WERI-Rb-1 (cell line): ENCODE results near the gene BRAF.
"Not testable (repeated sequence)": the region's sequence is repeated elsewhere in the genome, so short reads cannot be mapped to it uniquely, and the experiment has no call there.

ENCODE experiments used
- DNase-seq: peaks from one replicate; pipeline ENCODE4 v3.0.0-alpha.2; 2020
- H3K27ac ChIP-seq: fragments of 250-450 bp; sonication (Bioruptor Pico); 2 replicates; pipeline ENCODE4 v1.5.1; 2020; ENCODE audit warnings: mild to moderate bottlenecking, moderate library complexity
- H3K27me3 ChIP-seq: fragments of 250-450 bp; sonication (Bioruptor Pico); 2 replicates; pipeline ENCODE4 v1.5.1; 2021; ENCODE audit warnings: mild to moderate bottlenecking, low read depth, moderate library complexity; ENCODE audit not compliant: insufficient read depth, severe bottlenecking
- H3K36me3 ChIP-seq: fragments of 250-450 bp; sonication (Bioruptor Pico); 2 replicates; pipeline ENCODE4 v1.5.1; 2020; ENCODE audit warnings: mild to moderate bottlenecking, moderate library complexity
- H3K4me3 ChIP-seq: 2 replicates; pipeline ENCODE4 v1.5.1; 2011; ENCODE audit warnings: low read depth, mild to moderate bottlenecking, control low read depth, low read length
- H3K9me3 ChIP-seq: fragments of 250-450 bp; sonication (Bioruptor Pico); 2 replicates; pipeline ENCODE4 v1.5.1; 2021; ENCODE audit warnings: mild to moderate bottlenecking, moderate library complexity; ENCODE audit not compliant: severe bottlenecking
- CTCF ChIP-seq: IDR thresholded peaks from 2 replicates; pipeline ENCODE4 v1.5.1; 2011; ENCODE audit warnings: low read depth, mild to moderate bottlenecking, control low read depth, inconsistent platforms, low read length

Gene BRAF

GRCh38 chr7:140723006-140723405 lies 201.7 kb downstream of the BRAF start:
- Histone ChIP-seq H3K27ac (no peak overlapping the region), H3K27me3 (no peaks in the 10 kb centered on the region), H3K36me3 (no peaks in the 10 kb centered on the region; the same call in 1 of the 2 replicates), H3K4me3 (no peak overlapping the region), H3K9me3 (no peaks in the 10 kb centered on the region)
- no peak for TF ChIP-seq CTCF
- no peak for DNase-seq

- Histone ChIP-seq H3K27me3 (no peaks in the 10 kb centered on the region), H3K27ac (no peak overlapping the region), H3K36me3 (no peaks in the 10 kb centered on the region; the same call in 1 of the 2 replicates), H3K4me3 (no peak overlapping the region), H3K9me3 (no peaks in the 10 kb centered on the region)
- no peak for DNase-seq
- TF ChIP-seq CTCF: no peak
Observed at GRCh38 chr7:140722254-140722653, 202.5 kb downstream of the BRAF start.

- DNase-seq: no peak
- no peak overlapping the region for H3K4me3 ChIP-seq
- no peak overlapping the region for H3K27ac ChIP-seq
- no peaks in the 10 kb centered on the region for H3K36me3 ChIP-seq
- no peaks in the 10 kb centered on the region for H3K9me3 ChIP-seq
- TF ChIP-seq CTCF: no peak
- H3K27me3 ChIP-seq: no peaks in the 10 kb centered on the region
Observed at GRCh38 chr7:140719721-140720120, 205.0 kb downstream of the BRAF start.

- Histone ChIP-seq H3K4me3 (no peak overlapping the region), H3K27ac (no peak overlapping the region), H3K27me3 (no peaks in the 10 kb centered on the region), H3K9me3 (peaks cover 2% of the 10 kb centered on the region), H3K36me3 (no peaks in the 10 kb centered on the region)
- DNase-seq: no peak
- no peak for TF ChIP-seq CTCF
Observed at GRCh38 chr7:140714331-140715040, 210.2 kb downstream of the BRAF start.

- DNase-seq, H3K27ac ChIP-seq, H3K9me3 ChIP-seq, H3K27me3 ChIP-seq, H3K4me3 ChIP-seq, H3K36me3 ChIP-seq: not testable (repeated sequence)
Observed at GRCh38 chr7:140712392-140712791, 212.3 kb downstream of the BRAF start.

- not testable (repeated sequence) for H3K27me3 ChIP-seq, H3K27ac ChIP-seq, H3K9me3 ChIP-seq, H3K4me3 ChIP-seq, DNase-seq
- H3K36me3 ChIP-seq: peaks cover 29% of the 10 kb centered on the region
Observed at GRCh38 chr7:140708764-140709163, 216.0 kb downstream of the BRAF start.

GRCh38 chr7:140707132-140707531 lies 217.6 kb downstream of the BRAF start:
- no peak for TF ChIP-seq CTCF
- peaks cover 32% of the 10 kb centered on the region for H3K36me3 ChIP-seq
- no peak overlapping the region for H3K27ac ChIP-seq
- H3K27me3 ChIP-seq: no peaks in the 10 kb centered on the region
- DNase-seq: no peak
- no peak overlapping the region for H3K4me3 ChIP-seq
- peaks cover 2% of the 10 kb centered on the region for H3K9me3 ChIP-seq
